Activated T-helper 1 cell treated with anti-CD3 and anti-CD28 coated beads, Interleukin-2, amount 50 U/mL, for 16 hours (primary cell): ENCODE data around the gene AUTS2.
"Not testable (repeated sequence)": the region's sequence is repeated elsewhere in the genome, so short reads cannot be mapped to it uniquely, and the experiment has no call there.

Experiments used
- DNase-seq, 2 donors: peaks; one replicate each; pipeline ENCODE4 v3.0.0-alpha.2; 2020; ENCODE audit warnings: low read depth in 1 of 2, low spot score in 1 of 2

AUTS2 gene

GRCh38 chr7:69782917-69783684, 184.8 kb downstream of the AUTS2 start:
- no peak for DNase-seq

GRCh38 chr7:69786130-69786529, 187.9 kb downstream of the AUTS2 start:
- DNase-seq: not testable (repeated sequence)

GRCh38 chr7:69786730-69787395, 188.6 kb downstream of the AUTS2 start:
- no peak for DNase-seq

GRCh38 chr7:69787736-69788431, 189.6 kb downstream of the AUTS2 start:
- no peak for DNase-seq

- DNase-seq: no peak
Observed at GRCh38 chr7:69789563-69789962, 191.3 kb downstream of the AUTS2 start.

- no peak for DNase-seq
Observed at GRCh38 chr7:69790977-69791724, 192.9 kb downstream of the AUTS2 start.

- DNase-seq: no peak
Observed at GRCh38 chr7:69791739-69792138, 193.5 kb downstream of the AUTS2 start.

GRCh38 chr7:69795932-69796331, 197.7 kb downstream of the AUTS2 start:
- DNase-seq: no peak

GRCh38 chr7:69796416-69796815, 198.1 kb downstream of the AUTS2 start:
- no peak for DNase-seq

GRCh38 chr7:69799048-69799697, 200.9 kb downstream of the AUTS2 start:
- no peak for DNase-seq

- no peak for DNase-seq
Observed at GRCh38 chr7:69799990-69800389, 201.7 kb downstream of the AUTS2 start.

GRCh38 chr7:69800495-69800894, 202.2 kb downstream of the AUTS2 start:
- DNase-seq: no peak

GRCh38 chr7:69801729-69802682, 203.7 kb downstream of the AUTS2 start:
- no peak for DNase-seq

GRCh38 chr7:69803699-69804516, 205.6 kb downstream of the AUTS2 start:
- no peak for DNase-seq

GRCh38 chr7:69804962-69805361, 206.7 kb downstream of the AUTS2 start:
- DNase-seq: no peak

- DNase-seq: no peak
Observed at GRCh38 chr7:69808391-69808790, 210.1 kb downstream of the AUTS2 start.

- no peak for DNase-seq
Observed at GRCh38 chr7:69811476-69812308, 213.4 kb downstream of the AUTS2 start.

- DNase-seq: no peak
Observed at GRCh38 chr7:69812756-69813155, 214.5 kb downstream of the AUTS2 start.
